HepG2 (cell line): ENCODE data around the gene ATG2A. TPM values are rescaled to one million over a fixed set of nuclear protein-coding genes. Genes with fewer than 3 reads are reported as not detected.
A peak's percentile ranks its signal among the peaks of the same experiment; 100 is the strongest.

Source experiments
- CCDC6 ChIP-seq: sonication (generic); formaldehyde crosslinking; IDR thresholded peaks from 2 replicates; pipeline ENCODE4 v1.8.1; 2022; ENCODE audit warnings: mild to moderate bottlenecking, missing genetic modification reagents, moderate library complexity
- DNMT1 ChIP-seq: sonication (generic); formaldehyde crosslinking; IDR thresholded peaks from 2 replicates; pipeline ENCODE4 v1.5.1; 2020; ENCODE audit warnings: mild to moderate bottlenecking, missing genetic modification reagents
- FOXC1 ChIP-seq: sonication (generic); formaldehyde crosslinking; IDR thresholded peaks from 2 replicates; pipeline ENCODE4 v1.8.0; 2022; ENCODE audit warnings: mild to moderate bottlenecking, missing genetic modification reagents, borderline replicate concordance
- GABPB1 ChIP-seq: IDR thresholded peaks from 2 replicates; pipeline ENCODE4 v1.6.1; 2016; ENCODE audit warnings: mild to moderate bottlenecking, missing genetic modification reagents, moderate library complexity, missing compliant biosample characterization
- GATAD2A ChIP-seq: IDR thresholded peaks from 2 replicates; pipeline ENCODE4 v1.6.1; 2016
- KDM1A ChIP-seq: IDR thresholded peaks from 2 replicates; pipeline ENCODE4 v1.6.1; 2016; ENCODE audit warnings: missing compliant biosample characterization
- KDM3A ChIP-seq: IDR thresholded peaks from 2 replicates; pipeline ENCODE4 v1.6.1; 2018; ENCODE audit warnings: low read depth, missing compliant biosample characterization
- KDM5B ChIP-seq: sonication (generic); formaldehyde crosslinking; IDR thresholded peaks from 2 replicates; pipeline ENCODE4 v1.4.0; 2020; ENCODE audit warnings: missing genetic modification reagents, mild to moderate bottlenecking, borderline replicate concordance
- MEIS2 ChIP-seq: sonication (generic); formaldehyde crosslinking; IDR thresholded peaks from 2 replicates; pipeline ENCODE4 v1.9.0; 2021; ENCODE audit warnings: mild to moderate bottlenecking, missing genetic modification reagents
- RAD21 ChIP-seq: fragments of 450-650 bp; formaldehyde crosslinking; IDR thresholded peaks from 2 replicates; pipeline ENCODE4 v1.5.0; 2020; ENCODE audit warnings: mild to moderate bottlenecking
- SIX4 ChIP-seq: sonication (generic); formaldehyde crosslinking; IDR thresholded peaks from 2 replicates; pipeline ENCODE4 v1.4.0; 2020; ENCODE audit warnings: missing genetic modification reagents
- SPEN ChIP-seq: sonication (generic); formaldehyde crosslinking; IDR thresholded peaks from 2 replicates; pipeline ENCODE4 v1.5.1; 2020; ENCODE audit warnings: low read depth, mild to moderate bottlenecking, missing genetic modification reagents
- SSRP1 ChIP-seq: IDR thresholded peaks from 2 replicates; pipeline ENCODE4 v1.6.1; 2016; ENCODE audit warnings: control low read depth
- ZBTB38 ChIP-seq: sonication (generic); formaldehyde crosslinking; IDR thresholded peaks from 2 replicates; pipeline ENCODE4 v1.5.1; 2020; ENCODE audit warnings: mild to moderate bottlenecking, missing genetic modification reagents
- ZNF225 ChIP-seq: sonication (generic); formaldehyde crosslinking; IDR thresholded peaks from 2 replicates; pipeline ENCODE4 v1.4.0; 2020; ENCODE audit warnings: mild to moderate bottlenecking, missing genetic modification reagents
- ZNF253 ChIP-seq: sonication (generic); formaldehyde crosslinking; IDR thresholded peaks from 2 replicates; pipeline ENCODE4 v1.8.0; 2022; ENCODE audit warnings: mild to moderate bottlenecking, missing genetic modification reagents, borderline replicate concordance
- ZNF781 ChIP-seq: sonication (generic); formaldehyde crosslinking; IDR thresholded peaks from 2 replicates; pipeline ENCODE4 v1.5.1; 2020; ENCODE audit warnings: borderline replicate concordance, mild to moderate bottlenecking, missing genetic modification reagents; ENCODE audit errors: not compliant biosample characterization
- polyA plus RNA-seq, 8 experiments: library from polyadenylated mRNA; depleted of rRNA in 3 of 8; stranded (reverse) in 7 of 8; unstranded in 1 of 8; fragments of >200 nt; fragmentation: Illumina TruSeq in 4 of 8; extraction: Trizol in 4 of 8; gene quantifications; 2 replicates each; pipeline versions ENCODE4 v1.2.1 to v1.2.3, GENCODE V29; 2011 to 2016; ENCODE audit warnings: low read depth in 4 of 8, missing spikeins in 1 of 8, mixed read lengths in 1 of 8; ENCODE audit not compliant: insufficient read depth in 1 of 8
- total RNA-seq, 5 experiments: library from RNA; depleted of rRNA; stranded (reverse); fragments of >200 nt; fragmentation: Illumina TruSeq; extraction: Trizol; gene quantifications; 2 replicates each; pipeline ENCODE4 v1.2.3, GENCODE V29; 2016; ENCODE audit warnings: low read depth in 1 of 5
- TF ChIP-seq, protein P1 (sequence below): sonication (generic); formaldehyde crosslinking; IDR thresholded peaks from 2 replicates; pipeline ENCODE4 v1.4.0; 2020; ENCODE audit warnings: missing genetic modification reagents
- TF ChIP-seq, protein P2 (sequence below): sonication (generic); formaldehyde crosslinking; IDR thresholded peaks from 2 replicates; pipeline ENCODE4 v1.8.0; 2022; ENCODE audit warnings: mild to moderate bottlenecking, missing genetic modification reagents; ENCODE audit not compliant: insufficient replicate concordance
- TF ChIP-seq, protein P3 (sequence below): sonication (generic); formaldehyde crosslinking; IDR thresholded peaks from 2 replicates; pipeline ENCODE4 v1.4.0; 2020; ENCODE audit warnings: missing genetic modification reagents
- TF ChIP-seq, protein P4 (sequence below): sonication (generic); formaldehyde crosslinking; IDR thresholded peaks from 2 replicates; pipeline ENCODE4 v1.4.0; 2020; ENCODE audit warnings: missing genetic modification reagents; ENCODE audit errors: not compliant biosample characterization
- TF ChIP-seq, protein P5 (sequence below): sonication (generic); formaldehyde crosslinking; IDR thresholded peaks from 2 replicates; pipeline ENCODE4 v1.5.0; 2020; ENCODE audit warnings: mild to moderate bottlenecking, missing genetic modification reagents, moderate library complexity
- TF ChIP-seq, protein P6 (sequence below): sonication (generic); formaldehyde crosslinking; IDR thresholded peaks from 2 replicates; pipeline ENCODE4 v1.5.0; 2020; ENCODE audit warnings: missing genetic modification reagents

The ATG2A gene
- total and polyA plus RNA-seq, 2 of the 13 experiments (the other 11 are each of a cell fraction or from before 2014, with no cell fraction given) = 6.7 to 8.0 TPM

DNA sequence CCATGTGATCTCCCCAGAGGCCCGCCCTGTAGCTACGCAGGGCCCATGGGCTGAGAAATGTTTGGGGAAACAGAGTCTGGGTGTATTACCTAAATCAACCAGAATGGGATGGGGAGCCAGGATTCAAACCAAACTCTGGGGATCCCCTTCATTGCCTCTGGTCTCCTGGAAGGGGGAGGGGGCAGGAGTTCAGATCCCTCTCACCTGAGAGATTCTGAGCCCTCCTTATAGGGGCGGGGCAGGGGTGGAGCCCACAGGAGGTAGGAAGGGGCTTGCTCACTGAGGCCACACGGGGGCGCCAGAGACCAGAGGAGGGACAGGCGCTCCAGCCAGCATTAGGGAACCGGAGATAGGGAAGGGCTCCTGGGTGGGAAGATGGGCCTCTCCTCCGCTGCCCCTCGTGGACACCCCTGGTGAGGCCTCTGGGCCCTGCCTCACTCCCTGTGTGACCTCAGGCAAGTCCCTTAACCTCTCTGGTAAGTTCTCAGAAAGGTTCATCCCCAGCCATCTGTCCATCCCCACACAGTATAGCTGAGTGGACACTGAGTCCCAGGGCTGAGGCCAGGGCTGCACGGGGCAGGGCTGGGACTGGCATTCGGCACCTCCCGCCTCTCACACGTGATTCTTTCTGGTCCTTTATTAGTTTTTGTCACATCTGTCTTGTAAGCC is 69.9 kb downstream of the ATG2A start (continued):
- TF ChIP-seq, protein P1, sequence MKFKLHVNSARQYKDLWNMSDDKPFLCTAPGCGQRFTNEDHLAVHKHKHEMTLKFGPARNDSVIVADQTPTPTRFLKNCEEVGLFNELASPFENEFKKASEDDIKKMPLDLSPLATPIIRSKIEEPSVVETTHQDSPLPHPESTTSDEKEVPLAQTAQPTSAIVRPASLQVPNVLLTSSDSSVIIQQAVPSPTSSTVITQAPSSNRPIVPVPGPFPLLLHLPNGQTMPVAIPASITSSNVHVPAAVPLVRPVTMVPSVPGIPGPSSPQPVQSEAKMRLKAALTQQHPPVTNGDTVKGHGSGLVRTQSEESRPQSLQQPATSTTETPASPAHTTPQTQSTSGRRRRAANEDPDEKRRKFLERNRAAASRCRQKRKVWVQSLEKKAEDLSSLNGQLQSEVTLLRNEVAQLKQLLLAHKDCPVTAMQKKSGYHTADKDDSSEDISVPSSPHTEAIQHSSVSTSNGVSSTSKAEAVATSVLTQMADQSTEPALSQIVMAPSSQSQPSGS (CRISPR knock-in tag) = peak; percentile 26; the same call in 1 of the 2 replicates
- TF ChIP-seq MEIS2 (CRISPR knock-in tag) (peak; percentile 22; the same call in 1 of the 2 replicates), GATAD2A (CRISPR knock-in tag) (peak; percentile 48), ZBTB38 (CRISPR knock-in tag) (peak; percentile 58; the same call in 1 of the 2 replicates), FOXC1 (CRISPR knock-in tag) (0 out of 2 replicates have a peak, but pooled peaks have one; percentile 25), ZNF253 (CRISPR knock-in tag) (no peak), RAD21 (peak; percentile 98), SSRP1 (CRISPR knock-in tag) (0 out of 2 replicates have a peak, but pooled peaks have one; percentile 23), GABPB1 (CRISPR knock-in tag) (peak; percentile 39; the same call in 1 of the 2 replicates), ZNF225 (CRISPR knock-in tag) (0 out of 2 replicates have a peak, but pooled peaks have one; percentile 40), KDM5B (CRISPR knock-in tag) (no peak), ZNF781 (CRISPR knock-in tag) (peak; percentile 82), SIX4 (CRISPR knock-in tag) (no peak), KDM3A (peak; percentile 95), KDM1A (CRISPR knock-in tag) (peak; percentile 37; the same call in 1 of the 2 replicates), DNMT1 (CRISPR knock-in tag) (peak; percentile 34; the same call in 1 of the 2 replicates), CCDC6 (no peak), SPEN (CRISPR knock-in tag) (peak; percentile 55)
- TF ChIP-seq, protein P2, sequence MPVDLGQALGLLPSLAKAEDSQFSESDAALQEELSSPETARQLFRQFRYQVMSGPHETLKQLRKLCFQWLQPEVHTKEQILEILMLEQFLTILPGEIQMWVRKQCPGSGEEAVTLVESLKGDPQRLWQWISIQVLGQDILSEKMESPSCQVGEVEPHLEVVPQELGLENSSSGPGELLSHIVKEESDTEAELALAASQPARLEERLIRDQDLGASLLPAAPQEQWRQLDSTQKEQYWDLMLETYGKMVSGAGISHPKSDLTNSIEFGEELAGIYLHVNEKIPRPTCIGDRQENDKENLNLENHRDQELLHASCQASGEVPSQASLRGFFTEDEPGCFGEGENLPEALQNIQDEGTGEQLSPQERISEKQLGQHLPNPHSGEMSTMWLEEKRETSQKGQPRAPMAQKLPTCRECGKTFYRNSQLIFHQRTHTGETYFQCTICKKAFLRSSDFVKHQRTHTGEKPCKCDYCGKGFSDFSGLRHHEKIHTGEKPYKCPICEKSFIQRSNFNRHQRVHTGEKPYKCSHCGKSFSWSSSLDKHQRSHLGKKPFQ (CRISPR knock-in tag) = no peak
- TF ChIP-seq, protein P3, sequence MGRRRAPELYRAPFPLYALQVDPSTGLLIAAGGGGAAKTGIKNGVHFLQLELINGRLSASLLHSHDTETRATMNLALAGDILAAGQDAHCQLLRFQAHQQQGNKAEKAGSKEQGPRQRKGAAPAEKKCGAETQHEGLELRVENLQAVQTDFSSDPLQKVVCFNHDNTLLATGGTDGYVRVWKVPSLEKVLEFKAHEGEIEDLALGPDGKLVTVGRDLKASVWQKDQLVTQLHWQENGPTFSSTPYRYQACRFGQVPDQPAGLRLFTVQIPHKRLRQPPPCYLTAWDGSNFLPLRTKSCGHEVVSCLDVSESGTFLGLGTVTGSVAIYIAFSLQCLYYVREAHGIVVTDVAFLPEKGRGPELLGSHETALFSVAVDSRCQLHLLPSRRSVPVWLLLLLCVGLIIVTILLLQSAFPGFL (CRISPR knock-in tag) = no peak
- TF ChIP-seq, protein P4, sequence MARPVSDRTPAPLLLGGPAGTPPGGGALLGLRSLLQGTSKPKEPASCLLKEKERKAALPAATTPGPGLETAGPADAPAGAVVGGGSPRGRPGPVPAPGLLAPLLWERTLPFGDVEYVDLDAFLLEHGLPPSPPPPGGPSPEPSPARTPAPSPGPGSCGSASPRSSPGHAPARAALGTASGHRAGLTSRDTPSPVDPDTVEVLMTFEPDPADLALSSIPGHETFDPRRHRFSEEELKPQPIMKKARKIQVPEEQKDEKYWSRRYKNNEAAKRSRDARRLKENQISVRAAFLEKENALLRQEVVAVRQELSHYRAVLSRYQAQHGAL = no peak
- TF ChIP-seq, protein P5, sequence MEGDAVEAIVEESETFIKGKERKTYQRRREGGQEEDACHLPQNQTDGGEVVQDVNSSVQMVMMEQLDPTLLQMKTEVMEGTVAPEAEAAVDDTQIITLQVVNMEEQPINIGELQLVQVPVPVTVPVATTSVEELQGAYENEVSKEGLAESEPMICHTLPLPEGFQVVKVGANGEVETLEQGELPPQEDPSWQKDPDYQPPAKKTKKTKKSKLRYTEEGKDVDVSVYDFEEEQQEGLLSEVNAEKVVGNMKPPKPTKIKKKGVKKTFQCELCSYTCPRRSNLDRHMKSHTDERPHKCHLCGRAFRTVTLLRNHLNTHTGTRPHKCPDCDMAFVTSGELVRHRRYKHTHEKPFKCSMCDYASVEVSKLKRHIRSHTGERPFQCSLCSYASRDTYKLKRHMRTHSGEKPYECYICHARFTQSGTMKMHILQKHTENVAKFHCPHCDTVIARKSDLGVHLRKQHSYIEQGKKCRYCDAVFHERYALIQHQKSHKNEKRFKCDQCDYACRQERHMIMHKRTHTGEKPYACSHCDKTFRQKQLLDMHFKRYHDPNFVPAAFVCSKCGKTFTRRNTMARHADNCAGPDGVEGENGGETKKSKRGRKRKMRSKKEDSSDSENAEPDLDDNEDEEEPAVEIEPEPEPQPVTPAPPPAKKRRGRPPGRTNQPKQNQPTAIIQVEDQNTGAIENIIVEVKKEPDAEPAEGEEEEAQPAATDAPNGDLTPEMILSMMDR (CRISPR knock-in tag) = peak; percentile 99
- TF ChIP-seq, protein P6, sequence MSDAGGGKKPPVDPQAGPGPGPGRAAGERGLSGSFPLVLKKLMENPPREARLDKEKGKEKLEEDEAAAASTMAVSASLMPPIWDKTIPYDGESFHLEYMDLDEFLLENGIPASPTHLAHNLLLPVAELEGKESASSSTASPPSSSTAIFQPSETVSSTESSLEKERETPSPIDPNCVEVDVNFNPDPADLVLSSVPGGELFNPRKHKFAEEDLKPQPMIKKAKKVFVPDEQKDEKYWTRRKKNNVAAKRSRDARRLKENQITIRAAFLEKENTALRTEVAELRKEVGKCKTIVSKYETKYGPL = no peak
